Urinary bladder (tissue), 4 donors: ENCODE data around the gene DCX. TPM values are rescaled to one million over a fixed set of nuclear protein-coding genes. Genes with fewer than 3 reads are reported as not detected.

Experiments used
- DNase-seq: peaks from one replicate; pipeline ENCODE4 v3.0.0-alpha.2; 2015; ENCODE audit errors: extremely low spot score
- H3K27ac ChIP-seq: one replicate; pipeline ENCODE4 v1.5.1; 2013; ENCODE audit warnings: low read depth, mild to moderate bottlenecking, moderate library complexity
- H3K36me3 ChIP-seq: one replicate; pipeline ENCODE4 v1.6.1; 2013; ENCODE audit warnings: mild to moderate bottlenecking, moderate library complexity; ENCODE audit not compliant: insufficient read depth
- H3K4me1 ChIP-seq: one replicate; pipeline ENCODE4 v1.6.1; 2013; ENCODE audit warnings: mild to moderate bottlenecking, moderate library complexity; ENCODE audit not compliant: insufficient read depth
- H3K4me3 ChIP-seq: one replicate; pipeline ENCODE4 v1.5.1; 2013; ENCODE audit warnings: low read depth, low read length
- WGBS: extraction: QIAGEN DNeasy Blood & Tissue Kit; methylation state at CpG from one replicate; pipeline ENCODE4 v1.1.7; 2013; 5-methylcytosine and 5-hydroxymethylcytosine counted together
- polyA plus RNA-seq: library from polyadenylated mRNA; stranded (reverse); fragments of 200-250 nt; gene quantifications from one replicate; pipeline ENCODE4 v1.2.3, GENCODE V29; 2013
- small RNA-seq: library from RNA; depleted of rRNA; stranded (forward); fragments of <200 nt; gene quantifications from one replicate; pipeline ENCODE3, GENCODE V24; 2014
- total RNA-seq: library from RNA; depleted of rRNA; stranded (reverse); fragments of >200 nt; gene quantifications from one replicate; pipeline ENCODE4 v1.2.3, GENCODE V29; 2014
- donor health status: healthy with polysubstance abuse.
- donor health status: healthy.

DCX gene
- total and polyA plus RNA-seq, 2 donors, result 0.04 to 9.6 TPM

DNA sequence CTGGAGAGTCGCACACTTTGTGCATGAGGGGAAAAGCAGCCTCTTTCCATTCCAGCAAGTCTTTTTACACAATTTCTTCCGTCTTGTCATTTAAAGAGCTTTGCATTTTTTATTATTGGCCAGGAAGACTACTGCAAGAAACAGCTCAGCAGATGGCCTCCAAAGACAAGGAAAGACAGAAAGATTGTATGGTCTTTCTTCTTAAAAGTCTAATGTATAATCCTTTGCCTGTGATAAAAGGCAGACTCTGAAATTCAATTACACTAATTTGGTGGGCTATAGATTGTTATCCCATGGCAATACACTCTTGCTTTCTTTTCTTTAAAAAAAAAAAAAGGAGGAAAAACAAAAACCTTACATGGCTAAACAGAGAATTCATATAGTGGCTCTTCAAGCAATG is 147.6 kb downstream of the DCX start:
- WGBS, result 56% methylated on average over 2 of the region's 2 CpGs
- no peak for DNase-seq
- Histone ChIP-seq H3K27ac (no peak overlapping the region), H3K4me1 (no peaks in the 10 kb centered on the region), H3K4me3 (no peak overlapping the region), H3K36me3 (no peaks in the 10 kb centered on the region)

DNA sequence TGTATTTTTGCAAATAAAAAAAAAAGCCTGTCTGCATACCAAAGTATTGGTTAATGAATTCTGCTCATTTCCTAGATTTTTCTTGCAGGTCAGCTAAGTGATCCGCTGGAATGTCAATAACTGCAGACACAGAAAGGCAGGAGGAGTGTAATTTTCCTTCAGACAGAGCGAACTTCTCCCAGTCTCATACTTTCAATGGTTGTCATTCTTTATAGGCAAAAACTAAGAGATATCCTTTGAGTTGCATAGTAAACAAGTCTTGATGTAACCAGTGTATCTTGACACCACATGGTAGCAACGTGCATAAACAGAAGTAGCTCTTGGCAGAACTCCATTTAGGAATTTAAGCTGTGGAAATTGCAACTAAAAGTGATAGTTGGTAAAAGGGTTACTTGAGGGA is 149.9 kb downstream of the DCX start:
- 59% methylated on average over 3 of the region's 3 CpGs for whole genome bisulfite sequencing
- Histone ChIP-seq H3K27ac (no peak overlapping the region), H3K36me3 (no peaks in the 10 kb centered on the region)

DNA sequence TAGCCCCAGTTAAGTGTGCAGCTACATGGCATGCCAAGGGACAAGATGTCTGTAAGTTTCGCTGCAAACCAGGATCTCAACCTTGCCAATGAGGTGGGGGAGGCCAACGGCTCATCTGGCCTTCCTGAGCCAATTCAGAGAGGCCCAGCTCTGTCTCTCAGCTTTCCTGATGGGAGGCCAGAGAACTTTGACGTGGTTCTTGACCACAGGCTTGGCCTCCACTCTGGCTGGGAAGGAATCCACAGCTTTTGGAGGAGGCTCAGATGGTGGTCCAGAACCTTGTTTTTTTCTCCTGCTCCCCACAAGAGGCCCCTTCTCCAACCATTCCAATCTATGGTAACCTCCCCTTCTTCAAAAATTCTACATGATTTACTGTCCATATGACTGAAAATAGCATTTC is 151.5 kb downstream of the DCX start:
- WGBS, result 89% methylated on average over 3 of the region's 3 CpGs
- Histone ChIP-seq H3K4me3 (no peak overlapping the region), H3K4me1 (no peaks in the 10 kb centered on the region), H3K27ac (no peak overlapping the region), H3K36me3 (no peaks in the 10 kb centered on the region)
- DNase-seq, result no peak

More for the DNA sequence above, 149.9 kb downstream of the DCX start:
- Histone ChIP-seq H3K4me1 (no peaks in the 10 kb centered on the region), H3K4me3 (no peak overlapping the region)
- DNase-seq, result no peak

DNA sequence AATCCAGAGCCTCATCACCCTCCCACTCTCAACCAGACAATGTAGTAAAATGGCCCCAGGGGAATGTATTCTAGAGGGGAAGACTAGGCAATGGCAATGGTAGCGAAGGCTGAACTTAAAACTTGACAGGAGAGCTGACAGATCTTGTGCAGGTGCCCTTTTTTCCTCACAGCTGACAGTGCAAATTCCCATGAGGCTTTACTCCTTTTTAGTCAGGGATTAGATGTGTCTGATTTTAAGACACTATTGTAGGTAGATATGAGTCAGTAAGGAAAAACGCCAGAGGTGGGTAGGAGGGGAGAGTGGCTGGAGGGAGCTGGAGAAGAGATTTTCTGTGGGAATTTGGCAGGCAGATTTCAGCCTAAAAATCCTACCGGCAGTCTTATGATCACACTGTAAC is 152.4 kb downstream of the DCX start:
- no peak for DNase-seq
- H3K36me3 ChIP-seq, result no peaks in the 10 kb centered on the region
- no peak overlapping the region for H3K4me3 ChIP-seq
- WGBS, result 59% methylated on average over 3 of the region's 3 CpGs
- no peaks in the 10 kb centered on the region for H3K4me1 ChIP-seq
- H3K27ac ChIP-seq, result no peak overlapping the region

DNA sequence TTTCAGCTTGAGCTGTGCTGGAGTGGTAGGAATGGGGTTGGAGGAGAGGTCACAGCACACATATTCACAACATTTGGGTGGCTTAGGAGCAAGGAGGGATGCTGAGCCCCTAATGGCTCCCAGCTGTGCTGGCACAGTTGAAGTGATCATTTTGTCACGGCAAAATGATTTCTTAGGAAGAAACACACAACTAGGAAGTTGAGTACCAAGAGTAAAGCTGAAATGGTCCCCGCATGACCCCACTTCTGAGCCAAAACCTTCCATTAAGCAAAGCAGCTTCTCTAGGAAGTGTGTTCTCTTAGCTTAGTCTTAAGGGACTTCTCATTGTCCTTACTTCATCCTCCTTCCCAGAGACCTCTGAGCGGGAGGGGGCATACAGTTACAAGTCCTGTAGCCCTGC is 154.3 kb downstream of the DCX start:
- no peaks in the 10 kb centered on the region for H3K4me1 ChIP-seq
- 63% methylated on average over 3 of the region's 3 CpGs for WGBS
- no peak overlapping the region for H3K27ac ChIP-seq
- no peak for DNase-seq
- no peak overlapping the region for H3K4me3 ChIP-seq
- no peaks in the 10 kb centered on the region for H3K36me3 ChIP-seq

DNA sequence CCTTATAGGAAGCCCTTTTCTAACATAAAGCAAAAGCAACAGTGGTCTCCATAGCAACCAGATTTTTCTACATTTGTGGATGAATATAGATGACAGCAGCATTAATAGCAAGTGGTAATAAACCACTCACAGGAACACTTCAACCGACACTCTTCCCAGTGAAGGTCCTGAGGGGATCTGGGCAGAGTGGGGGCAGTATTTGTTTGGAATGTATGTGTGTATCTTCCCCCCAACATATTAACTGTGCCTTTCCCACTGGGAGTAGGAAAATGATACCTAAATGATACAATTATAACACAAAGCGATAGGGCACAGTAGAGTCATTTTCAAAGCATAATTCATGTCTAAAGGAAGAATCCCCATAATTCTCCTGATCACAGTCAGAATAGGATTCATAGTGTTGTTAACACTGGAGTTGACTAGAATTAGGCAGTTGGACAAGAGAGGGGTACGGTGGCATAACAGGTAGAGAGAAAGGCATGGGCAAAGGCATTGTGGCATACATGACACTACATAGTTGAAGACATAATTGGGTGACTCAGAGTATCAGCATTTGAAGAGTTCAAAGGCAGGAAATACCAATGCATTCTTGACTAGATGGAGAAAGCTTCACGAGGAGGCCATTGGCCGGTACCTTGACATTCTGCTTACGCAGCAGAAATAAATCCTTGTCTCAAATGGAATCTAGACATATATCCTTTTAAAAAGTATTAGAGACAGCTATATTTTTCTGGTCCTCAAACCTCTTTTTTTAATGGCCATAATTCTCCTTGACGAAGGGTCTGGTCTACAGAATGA is 156.9 kb downstream of the DCX start:
- no peak for DNase-seq
- 83% methylated on average over 7 of the region's 7 CpGs for WGBS
- Histone ChIP-seq H3K27ac (no peak overlapping the region), H3K36me3 (no peaks in the 10 kb centered on the region), H3K4me3 (no peak overlapping the region), H3K4me1 (no peaks in the 10 kb centered on the region)

DNA sequence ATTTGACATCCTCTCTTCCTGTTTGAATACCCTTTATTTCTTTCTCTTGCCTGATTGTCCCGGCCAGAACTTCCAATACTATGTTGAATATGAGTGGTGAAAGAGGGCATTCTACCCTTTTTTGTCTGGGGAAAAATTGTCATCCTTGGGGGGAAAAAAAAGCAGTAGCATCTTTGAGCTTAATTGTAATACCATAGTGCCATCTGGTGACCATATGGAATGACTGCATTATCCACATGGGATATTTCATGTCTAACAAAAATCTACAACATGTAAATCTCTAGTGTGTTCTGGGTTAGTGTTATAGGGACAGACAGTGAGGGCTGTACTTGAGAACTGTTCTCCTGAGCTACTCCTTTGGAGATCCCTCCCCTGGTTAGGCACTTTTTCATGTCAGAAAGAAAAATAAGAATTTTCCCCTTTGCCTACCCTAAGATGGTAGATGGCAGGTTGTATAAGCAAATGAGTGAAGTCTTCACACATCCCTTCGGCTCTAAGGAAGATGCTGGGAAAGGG is 167.7 kb downstream of the DCX start:
- no peaks in the 10 kb centered on the region for H3K4me1 ChIP-seq
- H3K27ac ChIP-seq, result no peak overlapping the region
- 52% methylated on average over 2 of the region's 2 CpGs for WGBS
- no peak overlapping the region for H3K4me3 ChIP-seq
- DNase-seq, result no peak
- H3K36me3 ChIP-seq, result no peaks in the 10 kb centered on the region

Small RNA genes within 50 kb of the gene (small RNA-seq; reads per million reads assigned to genes)
- not detected for gene RNU6-496P

Other genes with a start within 250 kb of the DCX start
- gene CAPN6, start 141.7 kb downstream of the DCX start, total RNA-seq, result 52.4 TPM
- gene CAPN6, start 141.7 kb downstream of the DCX start, polyA plus RNA-seq, result 0.54 TPM
- gene SERTM2, start 99.5 kb upstream of the DCX start, total RNA-seq, result 0.37 TPM
- gene SERTM2, start 99.5 kb upstream of the DCX start, polyA plus RNA-seq, result 0.16 TPM